ENCODE measurements around the gene RNF167.

RNF167 gene

DNA sequence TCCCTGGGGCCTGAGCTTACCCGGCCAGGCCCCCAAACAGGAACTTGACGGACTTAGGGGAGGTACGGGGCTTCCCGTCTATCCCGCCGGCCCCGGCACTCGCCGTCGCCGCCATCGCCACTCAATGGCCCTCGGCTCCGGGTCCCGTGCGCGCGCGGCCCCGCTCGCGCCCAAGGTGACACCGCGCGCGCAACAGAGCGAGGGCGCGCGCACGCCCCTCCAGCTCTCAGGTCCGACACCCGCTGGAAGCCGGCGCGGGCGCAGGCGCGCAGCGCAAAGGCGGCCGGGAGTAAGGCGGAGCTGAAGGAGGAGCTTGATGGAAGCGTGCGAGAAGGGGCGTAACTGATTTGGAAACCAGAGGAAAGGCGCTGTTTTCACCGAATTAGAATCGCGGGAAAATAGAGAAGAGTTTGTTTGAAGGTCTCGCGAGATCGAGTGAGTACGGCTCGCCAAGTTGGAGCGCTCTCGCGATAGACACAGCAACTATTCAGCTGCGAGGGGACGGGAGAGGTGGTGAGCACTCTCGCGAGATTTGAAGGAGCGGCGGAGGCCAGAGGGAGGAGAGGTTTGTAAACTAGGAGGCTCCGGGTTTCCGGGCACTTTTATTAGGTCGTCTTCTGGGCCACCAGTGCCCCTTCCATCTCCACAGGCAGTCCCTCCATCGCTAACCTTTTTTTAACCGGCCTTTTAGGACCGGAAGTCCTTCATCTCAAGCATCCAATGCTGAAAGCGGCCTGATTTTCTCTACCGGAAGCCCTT is at the start of gene RNF167, which contains the start of gene SLC25A11:
Gene RNF167 (plus strand): TSS at position 473 of the 759 bp plus-strand sequence. CDS start 642 bp downstream, outside the sequence.
Gene SLC25A11 (minus strand): TSS at position 251 of the 759 bp plus-strand sequence. CDS start 136 bp downstream, at position 115.
- H3K27ac ChIP-seq: peak within 1 kb of the TSS; percentile 96
- H3K27me3 ChIP-seq: no peaks in the 10 kb centered on the region
- H3K4me3 ChIP-seq (ENCODE audit: low read depth in 1 of 2, low read length in 1 of 2): peak within 1 kb of the TSS; percentile 83 to 99
- peaks cover 49% of the 10 kb centered on the region for H3K36me3 ChIP-seq
- TF ChIP-seq, protein P1, sequence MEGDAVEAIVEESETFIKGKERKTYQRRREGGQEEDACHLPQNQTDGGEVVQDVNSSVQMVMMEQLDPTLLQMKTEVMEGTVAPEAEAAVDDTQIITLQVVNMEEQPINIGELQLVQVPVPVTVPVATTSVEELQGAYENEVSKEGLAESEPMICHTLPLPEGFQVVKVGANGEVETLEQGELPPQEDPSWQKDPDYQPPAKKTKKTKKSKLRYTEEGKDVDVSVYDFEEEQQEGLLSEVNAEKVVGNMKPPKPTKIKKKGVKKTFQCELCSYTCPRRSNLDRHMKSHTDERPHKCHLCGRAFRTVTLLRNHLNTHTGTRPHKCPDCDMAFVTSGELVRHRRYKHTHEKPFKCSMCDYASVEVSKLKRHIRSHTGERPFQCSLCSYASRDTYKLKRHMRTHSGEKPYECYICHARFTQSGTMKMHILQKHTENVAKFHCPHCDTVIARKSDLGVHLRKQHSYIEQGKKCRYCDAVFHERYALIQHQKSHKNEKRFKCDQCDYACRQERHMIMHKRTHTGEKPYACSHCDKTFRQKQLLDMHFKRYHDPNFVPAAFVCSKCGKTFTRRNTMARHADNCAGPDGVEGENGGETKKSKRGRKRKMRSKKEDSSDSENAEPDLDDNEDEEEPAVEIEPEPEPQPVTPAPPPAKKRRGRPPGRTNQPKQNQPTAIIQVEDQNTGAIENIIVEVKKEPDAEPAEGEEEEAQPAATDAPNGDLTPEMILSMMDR (IDR thresholded peaks at IDR 0.05): peak; percentile 47
- no peaks in the 10 kb centered on the region for H3K9me3 ChIP-seq
- peaks cover 60 to 68% of the 10 kb centered on the region in 2 experiments for H3K4me1 ChIP-seq (ENCODE audit: control insufficient read depth in 1 of 2, insufficient read depth in 1 of 2, low read depth in 1 of 2, low read length in 1 of 2)

DNA sequence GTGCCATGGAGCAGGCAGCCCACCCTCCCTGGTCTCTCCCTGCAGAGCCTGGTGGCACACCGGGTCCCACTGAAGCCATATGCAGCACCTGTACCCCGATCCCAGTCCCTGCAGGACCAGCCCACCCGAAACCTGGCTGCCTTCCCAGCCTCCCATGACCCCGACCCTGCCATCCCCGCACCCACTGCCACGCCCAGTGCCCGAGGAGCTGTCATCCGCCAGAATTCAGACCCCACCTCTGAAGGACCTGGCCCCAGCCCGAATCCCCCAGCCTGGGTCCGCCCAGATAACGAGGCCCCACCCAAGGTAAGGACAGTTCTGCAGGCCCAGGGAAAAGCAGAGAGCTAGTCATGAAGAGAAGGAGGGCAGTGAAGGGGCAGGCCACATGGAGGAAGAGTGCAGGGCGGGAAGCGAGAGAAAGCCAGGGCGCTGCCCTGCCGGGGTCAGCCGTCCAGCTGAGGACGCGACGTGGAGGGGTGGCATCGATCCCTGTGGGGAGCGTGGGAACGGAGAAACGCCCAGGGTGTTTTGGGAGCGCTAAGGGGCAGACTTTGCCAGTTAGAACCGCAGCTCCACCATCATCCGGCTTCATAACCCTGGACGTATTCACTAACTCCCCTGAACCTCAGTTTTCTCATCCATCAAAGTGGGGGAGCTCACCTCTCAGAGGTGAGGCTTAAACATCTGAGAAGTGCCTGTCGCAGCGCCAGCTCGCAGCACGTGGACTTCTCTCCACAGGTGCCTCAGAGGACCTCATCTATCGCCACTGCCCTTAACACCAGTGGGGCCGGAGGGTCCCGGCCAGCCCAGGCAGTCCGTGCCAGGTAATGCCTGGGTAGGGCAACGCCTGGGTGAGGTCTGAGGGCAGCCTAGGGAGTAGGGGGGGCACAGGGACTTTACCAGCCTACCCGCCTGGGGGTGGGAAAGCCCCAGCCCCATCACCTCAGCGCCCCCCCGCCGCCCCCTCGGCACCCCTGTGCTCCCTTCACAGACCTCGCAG is 48.4 kb upstream of the RNF167 start:
- H3K27me3 ChIP-seq: no peaks in the 10 kb centered on the region
- TF ChIP-seq, protein P1 (IDR thresholded peaks at IDR 0.05): no peak
- H3K27ac ChIP-seq: no peak overlapping the region
- H3K4me1 ChIP-seq (ENCODE audit: control insufficient read depth in 1 of 2, insufficient read depth in 1 of 2, low read depth in 1 of 2, low read length in 1 of 2): no peaks in the 10 kb centered on the region
- H3K4me3 ChIP-seq (ENCODE audit: low read depth in 1 of 2, low read length in 1 of 2): no peak overlapping the region
- H3K36me3 ChIP-seq: peaks cover 93% of the 10 kb centered on the region
- no peaks in the 10 kb centered on the region for H3K9me3 ChIP-seq

DNA sequence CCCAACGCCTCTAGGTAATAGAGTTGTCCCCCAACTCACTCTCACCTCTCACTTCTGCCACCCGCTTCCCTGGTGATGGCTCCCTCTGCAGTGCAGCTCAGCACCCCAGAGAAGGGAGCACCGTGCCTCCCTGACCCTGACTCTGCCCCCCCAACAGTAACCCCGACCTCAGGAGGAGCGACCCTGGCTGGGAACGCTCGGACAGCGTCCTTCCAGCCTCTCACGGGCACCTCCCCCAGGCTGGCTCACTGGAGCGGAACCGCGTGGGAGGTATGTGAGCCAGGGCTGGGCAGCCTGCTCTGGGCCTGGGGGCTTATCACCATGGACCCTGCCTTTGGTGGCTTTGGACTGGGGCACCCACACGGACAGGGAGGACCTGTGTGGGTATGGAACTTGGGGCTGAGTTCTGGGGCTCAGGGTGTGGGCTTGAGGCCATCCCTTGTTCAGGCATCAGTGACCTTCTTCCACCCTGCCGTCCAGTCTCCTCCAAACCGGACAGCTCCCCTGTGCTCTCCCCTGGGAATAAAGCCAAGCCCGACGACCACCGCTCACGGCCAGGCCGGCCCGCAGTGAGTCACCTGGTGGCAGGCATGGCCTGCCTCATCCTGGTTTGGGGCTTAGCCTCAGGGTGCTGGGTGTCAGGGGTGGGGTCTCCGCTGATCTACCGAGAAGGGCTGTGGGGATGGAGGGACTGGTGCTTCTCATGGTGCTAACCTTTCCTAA is 47.4 kb upstream of the RNF167 start:
- H3K4me1 ChIP-seq (ENCODE audit: control insufficient read depth in 1 of 2, insufficient read depth in 1 of 2, low read depth in 1 of 2, low read length in 1 of 2): no peaks in the 10 kb centered on the region
- no peaks in the 10 kb centered on the region for H3K9me3 ChIP-seq
- H3K36me3 ChIP-seq: peaks cover 93% of the 10 kb centered on the region
- no peak overlapping the region for H3K27ac ChIP-seq
- H3K4me3 ChIP-seq (ENCODE audit: low read depth in 1 of 2, low read length in 1 of 2): no peak overlapping the region
- TF ChIP-seq, protein P1 (IDR thresholded peaks at IDR 0.05): no peak
- H3K27me3 ChIP-seq: no peaks in the 10 kb centered on the region

DNA sequence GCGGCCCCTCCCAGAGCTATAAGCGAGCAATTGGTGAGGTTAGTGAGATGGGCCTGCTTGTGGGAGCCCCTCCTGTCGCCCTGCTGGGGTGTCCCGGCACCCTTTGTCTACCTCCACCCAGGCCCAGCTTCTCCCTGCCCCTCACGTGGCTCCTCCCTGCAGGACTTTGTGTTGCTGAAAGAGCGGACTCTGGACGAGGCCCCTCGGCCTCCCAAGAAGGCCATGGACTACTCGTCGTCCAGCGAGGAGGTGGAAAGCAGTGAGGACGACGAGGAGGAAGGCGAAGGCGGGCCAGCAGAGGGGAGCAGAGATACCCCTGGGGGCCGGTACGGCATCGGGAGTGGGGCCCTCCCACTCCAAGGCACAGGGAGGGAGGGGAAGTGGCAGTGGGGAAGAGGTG is 46.8 kb upstream of the RNF167 start:
- TF ChIP-seq, protein P1 (IDR thresholded peaks at IDR 0.05): no peak
- Histone ChIP-seq H3K27ac (no peak overlapping the region), H3K9me3 (no peaks in the 10 kb centered on the region), H3K36me3 (peaks cover 88% of the 10 kb centered on the region), H3K27me3 (peaks cover under 1% of the 10 kb centered on the region), H3K4me3 (ENCODE audit: low read depth in 1 of 2, low read length in 1 of 2) (no peak overlapping the region), H3K4me1 (ENCODE audit: control insufficient read depth in 1 of 2, insufficient read depth in 1 of 2, low read depth in 1 of 2, low read length in 1 of 2) (no peaks in the 10 kb centered on the region)

All from neutrophil (primary cell).